Measurements from ENCODE around the gene ZDHHC11. TPM values are rescaled to one million over a fixed set of nuclear protein-coding genes. Genes with fewer than 3 reads are reported as not detected.
"Not testable (repeated sequence)": the region's sequence is repeated elsewhere in the genome, so short reads cannot be mapped to it uniquely, and the experiment has no call there.

The ZDHHC11 gene
- total RNA-seq, 4 donors from 2014 or later = 3.4 to 23.5 (median 7.1) TPM

DNA sequence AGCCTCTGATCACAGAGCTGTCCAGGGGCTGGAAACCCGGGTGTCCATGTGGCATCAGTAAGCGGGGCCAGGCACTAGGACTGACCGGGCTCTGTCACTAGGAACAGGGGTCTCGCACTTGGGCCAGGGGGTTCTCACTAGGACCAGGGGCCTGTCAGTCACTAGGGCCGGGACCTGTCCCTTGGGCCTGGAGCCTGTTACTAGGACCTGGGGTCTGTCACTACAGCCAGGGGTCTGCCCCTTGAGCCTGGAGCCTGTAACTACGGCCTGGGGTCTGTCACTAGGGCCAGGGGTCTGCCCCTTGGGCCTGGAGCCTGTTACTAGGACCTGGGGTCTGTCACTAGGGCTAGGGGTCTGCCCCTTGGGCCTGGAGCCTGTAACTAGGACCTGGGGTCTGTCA lies 76.5 kb downstream of the ZDHHC11 start:
- WGBS, 2 donors = 67 to 89% methylated on average over 1 to 6 of the region's 6 CpGs
- intact Hi-C loops (cut with DNase I; ENCODE audit: low total_unique reads); H3K4me3 ChIP-seq (ENCODE audit: low read depth, poor library complexity, severe bottlenecking): not testable (repeated sequence)
- peak in 1 of 2 donors; percentile 78 for DNase-seq (ENCODE audit: low spot score in 2 of 2)

- intact Hi-C loops (cut with DNase I; ENCODE audit: low total_unique reads) = no loop called here
- 87% methylated on average over 5 to 12 of the region's 12 CpGs for WGBS, 2 donors
- DNase-seq (ENCODE audit: low spot score in 2 of 2) = peak in 1 of 2 donors; percentile 83
- TF ChIP-seq POLR2A (IDR thresholded peaks at IDR 0.05) = no peak
- TF ChIP-seq CTCF (IDR thresholded peaks at IDR 0.05) = no peak
- no peak overlapping the region for H3K4me3 ChIP-seq (ENCODE audit: low read depth, poor library complexity, severe bottlenecking)
Measured at GRCh38 chr5:773517-774264, 77.1 kb downstream of the ZDHHC11 start.

DNA sequence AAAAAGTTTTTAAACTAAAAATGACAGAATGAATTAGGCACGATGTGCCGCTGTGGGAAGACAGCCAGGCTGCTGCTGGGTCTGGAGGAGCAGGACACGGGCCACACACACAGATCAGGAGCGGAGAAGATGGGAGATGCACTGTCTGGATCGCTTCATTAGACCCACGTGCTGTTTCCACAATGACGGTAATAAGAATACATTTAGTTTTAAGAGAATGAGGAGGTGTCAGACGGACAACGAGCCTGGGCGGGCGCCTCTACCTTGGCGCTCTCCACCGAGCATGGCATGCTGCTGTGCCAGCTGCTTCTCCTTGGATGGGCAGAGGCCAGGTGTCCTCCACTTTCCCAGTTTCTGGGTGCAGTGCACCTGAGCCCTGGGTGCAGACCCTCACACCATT lies 77.9 kb downstream of the ZDHHC11 start:
- H3K4me3 ChIP-seq (ENCODE audit: low read depth, poor library complexity, severe bottlenecking); intact Hi-C loops (cut with DNase I; ENCODE audit: low total_unique reads): not testable (repeated sequence)
- peak in 1 of 2 donors; percentile 61 for DNase-seq (ENCODE audit: low spot score in 2 of 2)
- WGBS, 2 donors = 46 to 64% methylated on average over 13 of the region's 13 CpGs

DNA sequence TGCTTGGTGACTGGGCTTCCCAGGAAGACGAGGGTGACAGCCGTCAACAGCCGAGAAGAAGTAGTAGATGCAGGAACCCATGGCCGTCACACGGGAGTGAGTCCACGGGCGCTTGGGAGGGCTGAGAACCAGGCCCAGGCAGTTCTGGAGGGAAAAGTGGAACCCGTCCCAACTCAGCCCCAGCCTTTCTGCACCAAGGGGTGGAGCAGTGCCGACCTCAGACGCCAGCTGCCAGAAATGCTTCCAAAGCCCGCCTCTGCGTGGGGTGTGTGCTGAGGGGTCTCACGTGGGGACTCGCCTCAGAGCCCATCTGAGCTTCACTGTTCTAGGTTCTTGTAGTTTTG lies 78.3 kb downstream of the ZDHHC11 start:
- H3K4me3 ChIP-seq (ENCODE audit: low read depth, poor library complexity, severe bottlenecking); intact Hi-C loops (cut with DNase I; ENCODE audit: low total_unique reads): not testable (repeated sequence)
- WGBS, 2 donors = 52 to 62% methylated on average over 4 to 6 of the region's 14 CpGs
- peak in 1 of 2 donors; percentile 23 for DNase-seq (ENCODE audit: low spot score in 2 of 2)

DNA sequence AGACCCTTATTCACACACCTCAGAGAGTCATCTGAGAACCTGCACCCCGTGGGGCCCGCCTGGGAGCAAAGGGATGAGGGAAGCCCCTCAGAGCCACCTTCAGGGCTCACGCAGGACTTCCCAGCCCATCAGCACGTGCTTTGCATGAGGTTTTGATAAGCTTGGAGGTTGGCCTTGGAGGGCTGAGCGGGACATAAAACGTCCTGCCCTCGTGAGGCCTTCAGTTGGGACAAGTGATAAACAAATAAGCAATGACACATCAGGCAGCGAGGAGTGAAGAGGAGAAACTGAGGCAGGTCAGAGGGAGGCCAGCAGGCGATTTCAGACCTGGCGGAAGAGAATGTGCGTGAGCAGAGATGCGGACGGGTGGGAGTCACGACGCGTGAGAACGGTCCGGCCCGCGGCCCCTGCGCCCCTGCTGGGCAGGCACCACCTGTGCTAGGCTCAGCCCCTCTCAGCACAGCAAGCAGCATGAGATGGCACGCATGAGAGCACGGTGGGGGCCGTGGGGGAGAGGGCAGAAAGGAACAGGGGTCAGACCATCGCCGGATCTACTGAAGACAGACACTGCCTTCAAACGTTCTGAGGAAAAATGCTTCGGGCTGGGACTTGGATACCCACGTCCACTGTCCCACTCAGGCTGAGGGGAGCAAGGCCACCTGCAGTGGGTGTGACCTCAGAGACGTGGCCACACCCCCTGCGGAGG lies 78.8 kb downstream of the ZDHHC11 start:
- intact Hi-C loops (cut with DNase I; ENCODE audit: low total_unique reads); H3K4me3 ChIP-seq (ENCODE audit: low read depth, poor library complexity, severe bottlenecking): not testable (repeated sequence)
- WGBS, 2 donors = 73 to 79% methylated on average over 7 to 18 of the region's 31 CpGs
- peak in 1 of 2 donors; percentile 17 for DNase-seq (ENCODE audit: low spot score in 2 of 2)

GRCh38 chr5:771087-771781 lies 79.6 kb downstream of the ZDHHC11 start:
- intact Hi-C loops (cut with DNase I; ENCODE audit: low total_unique reads) = not testable (repeated sequence)
- peak in 1 of 2 donors; percentile 81 for DNase-seq (ENCODE audit: low spot score in 2 of 2)

DNA sequence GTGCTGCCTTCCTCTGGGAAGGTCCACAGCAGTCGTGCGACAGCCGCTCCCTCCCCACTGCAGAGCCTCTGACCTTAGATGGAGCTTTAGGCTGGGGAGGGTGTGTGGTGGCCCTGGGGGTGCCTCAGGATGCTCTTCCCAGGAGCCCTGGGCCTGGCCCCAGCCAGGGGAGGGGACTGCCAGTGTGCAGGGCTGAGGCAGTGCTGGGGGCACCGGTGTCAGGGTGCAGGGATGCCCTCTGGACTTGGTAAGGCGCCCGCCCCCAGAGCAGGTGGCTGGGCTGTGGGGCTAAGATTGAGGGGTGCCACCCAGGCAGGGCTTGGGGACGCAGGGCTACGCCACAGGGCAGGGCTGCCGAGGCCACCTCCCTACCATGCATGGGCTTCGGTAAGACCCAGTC lies 80.2 kb downstream of the ZDHHC11 start:
- H3K4me3 ChIP-seq (ENCODE audit: low read depth, poor library complexity, severe bottlenecking); intact Hi-C loops (cut with DNase I; ENCODE audit: low total_unique reads): not testable (repeated sequence)
- WGBS, 2 donors = 97 to 98% methylated on average over 8 to 10 of the region's 10 CpGs
- peak in 1 of 2 donors; percentile 84 for DNase-seq (ENCODE audit: low spot score in 2 of 2)

More at GRCh38 chr5:771087-771781, 79.6 kb downstream of the ZDHHC11 start:
- H3K4me3 ChIP-seq (ENCODE audit: low read depth, poor library complexity, severe bottlenecking) = not testable (repeated sequence)
- WGBS, 2 donors = 83 to 94% methylated on average over 14 to 19 of the region's 19 CpGs

GRCh38 chr5:769485-770145 lies 81.2 kb downstream of the ZDHHC11 start:
- 89 to 90% methylated on average over 28 to 29 of the region's 29 CpGs for WGBS, 2 donors
- not testable (repeated sequence) for H3K4me3 ChIP-seq (ENCODE audit: low read depth, poor library complexity, severe bottlenecking)
- intact Hi-C loops (cut with DNase I; ENCODE audit: low total_unique reads) = loop anchor here (10.0 kb wide), 1 partner anchor 75 kb away; no protein-coding TSS in a partner anchor
- peak in 1 of 2 donors; percentile 84 for DNase-seq (ENCODE audit: low spot score in 2 of 2)
